Right forelimb (tissue), 1 donor: Measurements from ENCODE around the gene LHPP.

Experiments
- DNase-seq: peaks from one replicate; pipeline ENCODE4 v3.0.0-alpha.2; 2018

LHPP gene

DNA sequence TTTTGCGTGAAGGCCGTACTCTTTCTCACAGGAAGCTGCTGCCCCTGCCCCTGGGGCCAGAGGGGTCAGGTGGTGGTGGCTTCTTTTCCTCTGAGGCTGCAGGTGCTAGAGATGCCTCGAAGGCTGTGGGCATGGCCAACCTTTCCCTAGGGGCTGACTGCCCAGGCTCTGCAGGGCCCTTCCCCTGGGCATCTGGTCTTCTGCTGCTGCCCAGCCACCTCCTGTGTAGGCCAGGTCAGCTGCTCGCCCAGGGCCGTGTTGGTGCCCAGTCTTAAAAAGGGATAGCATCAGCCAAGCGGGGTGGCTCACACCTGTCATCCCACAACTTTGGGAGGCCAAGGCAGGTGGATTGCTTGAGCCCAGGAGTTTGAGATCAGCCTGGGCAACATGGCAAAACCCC lies 168.2 kb downstream of the LHPP start:
- no peak for DNase-seq

DNA sequence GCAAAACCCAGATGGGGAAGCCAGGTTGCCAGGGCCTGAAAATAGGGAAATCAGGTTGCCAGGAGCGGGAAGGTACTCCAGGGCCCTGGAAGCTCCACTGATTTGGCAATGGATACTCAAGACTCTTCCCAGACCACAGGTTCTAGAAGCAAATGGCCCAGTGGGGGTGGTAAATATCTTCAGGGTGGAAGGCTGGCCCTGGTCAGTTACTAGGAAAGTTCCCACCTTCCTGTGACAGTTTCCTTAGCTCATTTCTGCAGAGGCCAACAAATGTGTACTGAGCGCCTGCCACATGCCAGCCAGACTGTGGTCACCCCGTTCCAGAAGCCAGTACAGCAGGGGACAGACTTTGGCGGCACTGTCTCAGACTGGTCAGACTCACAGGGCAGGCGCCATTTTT lies 168.9 kb downstream of the LHPP start:
- DNase-seq: no peak

- no peak for DNase-seq
These were observed 170.5 kb downstream of the LHPP start for GRCh38 chr10:124632064-124632531.

DNA sequence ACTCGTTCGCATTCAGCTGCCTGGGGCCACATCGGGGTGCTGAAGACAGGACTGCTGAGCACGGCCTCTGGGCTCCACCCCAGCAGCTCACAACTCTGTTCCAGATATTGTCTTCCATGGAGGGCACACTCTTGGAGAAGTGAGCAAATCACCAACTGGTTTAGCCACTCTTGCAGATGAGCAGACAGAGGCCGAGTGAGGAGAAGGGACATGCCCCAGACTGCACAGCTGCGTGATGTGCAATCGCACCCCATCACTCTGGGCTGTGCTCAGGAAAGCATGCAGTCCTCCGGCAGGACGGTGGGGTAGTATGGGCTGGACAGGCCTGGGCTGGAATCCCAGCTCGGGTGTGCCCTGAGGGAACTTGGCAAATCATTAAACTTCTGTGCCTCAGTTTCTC lies 170.9 kb downstream of the LHPP start:
- DNase-seq: no peak

GRCh38 chr10:124636271-124636995 lies 174.8 kb downstream of the LHPP start:
- DNase-seq: no peak

DNA sequence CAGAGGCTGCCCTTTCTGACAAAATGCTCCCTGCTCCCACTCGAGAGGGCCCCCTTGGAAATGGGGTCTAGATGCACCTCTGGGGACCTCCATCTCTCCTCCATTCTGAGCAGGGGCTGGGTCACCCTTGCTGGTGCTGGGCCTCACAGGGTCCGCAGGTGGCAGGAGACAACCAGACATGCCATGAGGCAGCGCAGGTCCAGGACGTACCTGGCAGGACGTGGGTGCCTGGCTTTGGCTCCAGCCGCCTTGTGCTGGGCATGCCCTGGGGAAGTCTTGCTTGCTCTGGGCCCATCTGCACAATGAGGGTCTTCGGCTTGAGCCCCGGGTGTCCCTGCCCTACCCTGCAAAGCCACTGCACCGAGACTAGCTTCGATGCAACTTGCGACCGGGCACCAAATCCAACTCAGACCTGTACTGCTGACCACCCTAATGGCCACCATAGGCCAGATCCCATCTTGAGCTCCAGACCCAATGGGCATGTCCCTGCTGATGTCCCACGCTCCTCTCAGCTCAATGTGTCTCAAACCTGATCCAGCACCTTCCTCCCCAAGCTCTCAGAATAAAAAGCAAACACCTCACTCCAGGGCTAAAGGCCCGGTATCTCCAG lies 175.6 kb downstream of the LHPP start:
- no peak for DNase-seq

- no peak for DNase-seq
These were observed 176.1 kb downstream of the LHPP start for GRCh38 chr10:124637746-124638145.

DNA sequence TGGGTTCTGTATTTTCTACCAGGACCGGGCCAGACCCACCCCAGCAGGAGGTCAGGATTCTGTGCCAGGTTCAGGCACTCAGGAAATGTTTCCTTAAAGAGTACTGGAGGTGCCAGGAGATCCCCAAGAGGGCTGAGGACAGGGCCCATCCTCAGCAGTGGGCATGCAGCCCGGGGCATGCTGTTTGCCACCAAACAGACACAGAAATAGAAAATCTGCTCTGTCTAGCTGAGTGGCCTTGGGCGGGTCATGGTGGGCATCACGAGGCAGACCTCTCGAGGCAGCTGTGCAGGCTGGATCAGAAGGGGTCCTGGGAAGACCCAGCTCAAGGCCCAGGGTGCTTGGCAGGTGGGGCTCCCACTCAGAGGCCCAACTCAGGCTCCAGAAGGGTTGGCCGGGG lies 177.6 kb downstream of the LHPP start:
- no peak for DNase-seq

- no peak for DNase-seq
These were observed 178.0 kb downstream of the LHPP start for GRCh38 chr10:124639646-124640045.

- DNase-seq: no peak
These were observed 178.4 kb downstream of the LHPP start for GRCh38 chr10:124640056-124640455.

GRCh38 chr10:124640538-124641231 lies 179.1 kb downstream of the LHPP start:
- no peak for DNase-seq

GRCh38 chr10:124641282-124642087 lies 179.9 kb downstream of the LHPP start:
- no peak for DNase-seq

- DNase-seq: no peak
These were observed 180.6 kb downstream of the LHPP start for GRCh38 chr10:124642088-124642710.

GRCh38 chr10:124643330-124644009 lies 181.8 kb downstream of the LHPP start:
- DNase-seq: no peak

DNA sequence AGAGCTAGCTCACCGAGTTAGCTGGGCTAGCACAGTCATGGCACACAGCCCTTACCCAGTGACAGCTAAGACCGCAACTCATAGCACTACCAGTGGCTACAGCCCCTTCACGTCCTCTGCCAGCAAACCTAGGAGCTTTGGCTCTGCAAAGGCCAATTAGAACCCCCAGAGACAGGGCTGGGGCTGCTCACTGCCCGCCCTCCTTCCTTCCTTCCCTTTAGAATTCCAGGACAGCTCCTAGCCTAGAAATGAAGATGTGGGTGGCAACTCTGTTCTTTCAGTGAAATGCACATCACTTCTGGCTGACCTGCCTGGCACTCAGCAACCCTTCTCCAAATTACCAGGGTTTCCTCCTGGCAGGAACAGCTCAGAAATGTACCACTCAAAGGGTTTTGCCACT lies 182.6 kb downstream of the LHPP start:
- no peak for DNase-seq

- DNase-seq: no peak
These were observed 183.3 kb downstream of the LHPP start for GRCh38 chr10:124644771-124645415.

DNA sequence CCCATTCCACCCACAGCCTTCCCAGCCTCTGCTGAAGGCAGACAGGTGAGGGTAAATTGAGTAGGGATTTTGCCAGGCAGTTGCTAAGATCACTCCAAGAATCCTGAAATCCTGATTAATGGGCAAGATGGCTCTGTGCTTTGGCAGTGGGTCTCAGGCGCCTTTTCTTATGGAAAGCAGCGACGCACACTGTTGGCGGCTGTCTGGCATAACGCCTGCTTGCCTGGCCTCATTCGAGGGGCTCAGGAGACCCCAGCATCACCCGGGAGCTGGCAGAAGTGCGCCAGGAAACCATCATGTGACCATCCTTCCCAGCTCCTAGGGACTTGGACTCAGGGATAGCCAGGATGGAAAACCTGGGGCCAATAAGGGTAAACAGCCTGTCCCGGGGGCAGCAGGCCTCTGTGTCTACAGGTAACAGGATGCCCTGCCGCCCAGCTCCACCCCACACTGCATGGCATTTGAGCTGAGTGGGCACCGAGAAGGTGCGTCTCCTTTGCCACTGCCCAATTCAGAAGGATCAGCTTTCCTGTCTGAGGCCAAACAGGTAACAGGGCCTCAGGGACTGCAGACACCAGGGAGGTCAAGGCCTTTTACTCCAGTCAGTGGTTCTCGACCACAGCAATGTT lies 184.0 kb downstream of the LHPP start:
- no peak for DNase-seq

DNA sequence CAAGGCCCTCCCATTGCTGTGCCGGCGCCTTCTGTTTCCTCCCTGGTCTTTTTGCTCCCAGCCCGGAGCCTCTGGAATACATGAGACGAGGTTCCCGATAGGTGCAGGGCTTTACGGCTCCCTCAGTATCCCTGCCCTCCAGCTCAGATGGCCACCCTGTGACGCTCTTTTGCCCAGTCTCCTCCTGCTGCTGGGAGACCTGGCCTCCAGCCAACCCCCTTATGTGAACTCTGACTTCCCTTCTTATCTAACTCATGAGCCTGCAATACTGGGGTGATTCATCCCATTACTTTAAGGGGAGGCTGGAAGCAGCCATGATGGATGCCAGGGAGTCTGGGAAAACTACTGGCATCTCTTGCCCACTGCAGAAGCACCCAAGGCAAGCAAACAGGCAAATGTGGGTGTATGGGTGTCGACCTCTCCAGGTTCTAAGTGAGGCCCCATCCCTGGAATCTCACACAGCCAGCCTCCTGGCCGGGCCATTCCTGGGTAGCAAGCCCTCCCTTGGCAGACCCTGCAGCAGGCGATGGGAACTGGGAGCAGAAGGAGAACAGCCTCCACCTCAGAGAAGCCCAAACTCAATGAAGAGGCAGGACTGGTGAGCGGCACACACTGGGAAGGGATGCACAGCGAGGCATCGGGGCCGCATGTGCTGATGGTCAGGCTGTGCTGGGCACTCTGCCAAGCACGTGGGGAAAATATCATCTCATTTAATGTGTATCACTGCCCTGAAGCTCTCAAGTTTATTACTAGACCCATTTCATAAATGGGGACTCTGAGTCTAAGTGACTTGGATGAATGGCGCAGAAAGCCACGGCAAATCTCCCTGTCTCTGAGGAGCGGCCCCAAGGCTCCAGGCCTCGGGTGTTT lies 185.1 kb downstream of the LHPP start:
- DNase-seq: no peak

GRCh38 chr10:124647421-124648130 lies 186.0 kb downstream of the LHPP start:
- no peak for DNase-seq

DNA sequence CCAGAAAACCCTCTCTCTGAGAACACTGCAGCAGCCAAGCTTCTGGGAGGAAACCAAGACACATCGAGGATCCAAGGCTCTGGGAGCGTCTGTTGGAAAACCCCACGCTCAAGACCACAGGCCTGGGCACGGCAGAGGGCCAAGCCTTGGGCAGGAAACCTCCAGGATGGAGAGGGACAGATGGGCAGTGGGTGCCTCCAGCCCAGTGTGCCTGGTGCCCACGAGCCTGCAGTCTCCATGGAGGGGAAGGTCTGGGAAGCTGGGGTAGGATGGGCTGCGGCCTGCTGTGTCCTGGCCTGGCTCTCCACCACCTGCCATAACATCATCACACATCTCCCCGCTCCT lies 186.5 kb downstream of the LHPP start:
- no peak for DNase-seq
